ENCODE results near the gene RBBP9. TPM values are rescaled to one million over a fixed set of nuclear protein-coding genes. Genes with fewer than 3 reads are reported as not detected.

Gene RBBP9
- total RNA-seq, 1 donor from 2014 or later, result 14.2 TPM

GRCh38 chr20:18515973-18516372 lies 18.9 kb upstream of the RBBP9 start:
- no peak for DNase-seq (ENCODE audit: low spot score)
- H3K27ac Mint-ChIP-seq (ENCODE audit: unreplicated experiment), result no peak overlapping the region
- peaks cover 19% of the 10 kb centered on the region for H3K36me3 Mint-ChIP-seq (ENCODE audit: low read depth)
- no peaks in the 10 kb centered on the region for H3K27me3 Mint-ChIP-seq (ENCODE audit: low read depth)
- no peak overlapping the region for H3K4me3 Mint-ChIP-seq (ENCODE audit: unreplicated experiment)
- no peaks in the 10 kb centered on the region for H3K9me3 Mint-ChIP-seq (ENCODE audit: low read depth)
- TF ChIP-seq CTCF (IDR thresholded peaks at IDR 0.05), result no peak
- peaks cover 3% of the 10 kb centered on the region for H3K4me1 Mint-ChIP-seq (ENCODE audit: low read depth)

- Mint-ChIP-seq H3K27ac (ENCODE audit: unreplicated experiment) (no peak overlapping the region), H3K4me3 (ENCODE audit: unreplicated experiment) (no peak overlapping the region), H3K27me3 (ENCODE audit: low read depth) (no peaks in the 10 kb centered on the region), H3K9me3 (ENCODE audit: low read depth) (no peaks in the 10 kb centered on the region), H3K4me1 (ENCODE audit: low read depth) (peaks cover 7% of the 10 kb centered on the region), H3K36me3 (ENCODE audit: low read depth) (peaks cover 20% of the 10 kb centered on the region)
- no peak for DNase-seq (ENCODE audit: low spot score)
- TF ChIP-seq CTCF (IDR thresholded peaks at IDR 0.05), result no peak
These were observed 17.1 kb upstream of the RBBP9 start for GRCh38 chr20:18514127-18514526.

DNA sequence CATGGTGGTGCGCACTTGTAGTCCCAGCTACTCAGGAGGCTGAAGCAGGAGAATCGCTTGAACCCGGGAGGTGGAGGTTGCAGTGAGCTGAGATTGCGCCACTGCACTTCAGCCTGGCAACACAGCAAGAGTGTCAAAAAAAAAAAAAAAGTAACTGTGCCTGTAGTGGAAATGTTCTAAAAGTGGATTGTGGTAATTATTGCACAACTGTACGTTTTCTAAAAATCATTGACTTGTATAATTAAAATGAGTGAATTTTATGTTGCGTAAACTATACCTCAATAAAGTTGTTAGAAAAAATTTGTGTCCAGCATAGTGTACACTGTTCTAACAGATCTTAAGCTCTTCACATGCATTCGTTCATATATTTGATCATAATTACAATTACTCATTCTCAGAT lies 16.2 kb upstream of the RBBP9 start:
- Mint-ChIP-seq H3K27me3 (ENCODE audit: low read depth) (no peaks in the 10 kb centered on the region), H3K36me3 (ENCODE audit: low read depth) (peaks cover 20% of the 10 kb centered on the region), H3K27ac (ENCODE audit: unreplicated experiment) (no peak overlapping the region), H3K4me3 (ENCODE audit: unreplicated experiment) (no peak overlapping the region), H3K9me3 (ENCODE audit: low read depth) (no peaks in the 10 kb centered on the region), H3K4me1 (ENCODE audit: low read depth) (peaks cover 16% of the 10 kb centered on the region)
- no peak for TF ChIP-seq CTCF (IDR thresholded peaks at IDR 0.05)
- no peak for DNase-seq (ENCODE audit: low spot score)

GRCh38 chr20:18511571-18511970 lies 14.5 kb upstream of the RBBP9 start:
- DNase-seq (ENCODE audit: low spot score), result no peak
- TF ChIP-seq CTCF (IDR thresholded peaks at IDR 0.05), result no peak
- no peaks in the 10 kb centered on the region for H3K27me3 Mint-ChIP-seq (ENCODE audit: low read depth)
- H3K4me1 Mint-ChIP-seq (ENCODE audit: low read depth), result peaks cover 26% of the 10 kb centered on the region
- no peaks in the 10 kb centered on the region for H3K9me3 Mint-ChIP-seq (ENCODE audit: low read depth)
- peaks cover 22% of the 10 kb centered on the region for H3K36me3 Mint-ChIP-seq (ENCODE audit: low read depth)
- H3K27ac Mint-ChIP-seq (ENCODE audit: unreplicated experiment), result no peak overlapping the region
- no peak overlapping the region for H3K4me3 Mint-ChIP-seq (ENCODE audit: unreplicated experiment)

DNA sequence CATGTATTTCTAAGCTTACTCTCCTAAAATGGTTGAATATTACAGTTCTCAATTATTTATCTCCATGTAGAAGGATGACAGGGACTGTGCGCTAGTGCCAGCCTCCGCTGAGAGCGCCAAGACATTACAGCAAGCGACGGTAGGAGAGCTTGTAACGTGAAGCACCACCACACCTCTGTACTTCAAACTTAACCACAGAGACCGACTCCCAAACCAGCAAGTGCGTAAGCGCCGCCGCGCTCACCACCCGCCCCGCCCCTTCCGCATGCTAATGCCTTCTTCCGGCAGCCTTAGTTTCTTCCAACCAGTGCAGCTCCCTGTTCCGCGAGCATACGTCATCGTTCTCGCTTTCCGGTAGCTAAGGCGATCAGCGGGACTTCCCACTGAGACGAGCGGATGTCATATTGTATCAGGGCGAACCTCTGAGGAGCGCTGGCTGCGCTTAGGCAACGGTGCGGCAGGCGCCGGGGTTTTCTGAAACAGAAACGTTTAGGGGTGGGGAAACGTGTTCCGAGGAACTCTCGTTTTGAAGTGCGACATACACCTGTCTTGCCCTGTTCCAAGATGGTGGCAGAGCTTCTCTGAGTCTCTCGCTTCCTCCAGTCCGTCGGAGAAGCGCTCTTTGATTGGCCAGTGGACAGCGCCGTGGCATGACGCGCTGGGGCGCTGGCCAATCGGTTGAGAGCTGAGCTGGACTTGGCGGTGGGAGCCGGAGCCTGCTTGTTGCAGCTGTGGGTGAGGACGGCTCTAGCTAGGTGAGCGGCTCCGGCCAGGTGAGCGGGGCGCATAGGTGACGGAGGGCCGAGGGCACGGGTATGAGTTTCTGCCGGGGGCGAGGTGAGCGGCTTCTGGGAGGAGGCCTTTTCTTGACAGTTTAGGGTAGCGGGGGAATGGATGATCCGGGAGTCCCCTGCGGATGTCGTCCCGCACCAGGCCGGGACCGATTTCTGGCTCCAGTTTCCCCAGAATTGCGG lies 10.5 kb upstream of the RBBP9 start, which contains the start of gene SEC23B:
Gene SEC23B, plus strand, starts transcription at position 723 of the 974 bp plus-strand sequence. CDS start 2,896 bp downstream, outside the sequence.
- peak; percentile 97 for DNase-seq (ENCODE audit: low spot score)
- Mint-ChIP-seq H3K4me1 (ENCODE audit: low read depth) (peaks cover 26% of the 10 kb centered on the region), H3K36me3 (ENCODE audit: low read depth) (peaks cover 12% of the 10 kb centered on the region), H3K27ac (ENCODE audit: unreplicated experiment) (peak within 1 kb of the TSS; percentile 100), H3K27me3 (ENCODE audit: low read depth) (no peaks in the 10 kb centered on the region), H3K9me3 (ENCODE audit: low read depth) (no peaks in the 10 kb centered on the region), H3K4me3 (ENCODE audit: unreplicated experiment) (peak within 1 kb of the TSS; percentile 100)
- TF ChIP-seq CTCF (IDR thresholded peaks at IDR 0.05), result no peak

Measured in chondrocyte (in vitro differentiated cells).